HG03097 (cell line): Measurements from ENCODE around the gene METTL21A.

Experiments used
- ATAC-seq: cut with Tn5 transposase; IDR thresholded peaks from one replicate; pipeline ENCODE4 v1.9.1; 2021; ENCODE audit not compliant: unreplicated experiment, low FRiP score

The METTL21A gene

GRCh38 chr2:207565736-207566500, 59.3 kb downstream of the METTL21A start:
- ATAC-seq, result no peak
